GM19372 (cell line): ENCODE data around the gene FMO2.
"Not testable (repeated sequence)": the region's sequence is repeated elsewhere in the genome, so short reads cannot be mapped to it uniquely, and the experiment has no call there.

ENCODE experiments used
- ATAC-seq: cut with Tn5 transposase; IDR thresholded peaks from one replicate; pipeline ENCODE4 v1.9.1; 2021; ENCODE audit warnings: mild to moderate bottlenecking, low read depth, moderate library complexity; ENCODE audit not compliant: unreplicated experiment

Gene FMO2

DNA sequence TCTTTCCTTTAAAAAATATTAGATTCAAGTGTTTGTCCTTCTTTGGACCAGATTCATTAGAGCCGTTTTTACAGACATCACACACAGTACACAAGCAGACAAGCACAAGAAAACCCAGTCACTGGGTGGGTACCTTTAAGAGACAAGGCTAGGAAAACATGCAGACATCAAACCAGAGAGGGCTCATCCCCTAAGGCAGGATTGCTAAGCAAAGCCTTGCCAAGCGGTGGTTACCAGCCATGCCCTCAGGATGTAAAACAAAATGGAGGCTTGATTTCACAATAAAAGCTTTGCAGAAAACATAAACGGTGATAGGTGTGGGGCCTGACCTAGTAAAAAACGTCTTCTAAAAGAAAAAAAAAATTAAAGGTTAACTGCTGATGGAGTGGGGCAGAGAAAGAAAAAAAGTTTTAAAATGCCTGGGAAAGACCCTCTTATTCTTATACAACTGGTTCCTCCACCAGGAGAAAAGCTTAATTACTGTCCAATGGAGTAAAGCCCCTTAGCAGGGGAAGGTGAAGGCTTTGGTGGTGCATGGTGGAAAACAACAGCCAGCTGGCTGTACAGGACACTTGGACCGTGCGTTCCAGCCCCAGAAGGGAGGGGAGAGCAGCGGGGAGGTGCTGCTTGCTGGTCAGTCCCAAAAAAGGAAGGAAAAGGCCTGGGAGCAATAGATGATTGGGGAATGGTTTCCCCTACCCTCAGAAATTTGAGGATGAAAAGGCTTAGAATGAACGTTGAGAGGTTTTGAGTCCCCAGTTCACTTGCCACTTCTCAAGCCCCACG lies 32.8 kb downstream of the FMO2 start:
- no peak for ATAC-seq

DNA sequence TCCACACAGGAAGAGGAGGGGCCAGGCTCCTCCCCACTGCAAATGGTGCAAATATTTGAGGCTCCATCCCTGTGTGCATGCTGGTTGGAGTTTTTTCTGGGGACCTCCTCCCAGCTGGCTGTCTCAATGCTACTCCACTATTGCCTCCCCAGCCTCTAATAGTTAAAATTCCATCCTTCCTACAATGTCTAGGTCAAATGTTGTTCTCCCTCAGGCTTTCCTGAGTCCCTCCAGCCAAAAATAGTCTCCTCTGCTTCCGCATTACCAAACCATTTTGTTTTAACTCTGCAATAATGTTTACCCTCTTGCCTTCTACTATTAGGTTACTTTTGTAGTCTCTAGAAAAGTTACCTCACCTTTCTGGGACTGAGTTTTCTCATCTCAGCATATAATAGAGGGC lies 33.6 kb downstream of the FMO2 start:
- no peak for ATAC-seq

DNA sequence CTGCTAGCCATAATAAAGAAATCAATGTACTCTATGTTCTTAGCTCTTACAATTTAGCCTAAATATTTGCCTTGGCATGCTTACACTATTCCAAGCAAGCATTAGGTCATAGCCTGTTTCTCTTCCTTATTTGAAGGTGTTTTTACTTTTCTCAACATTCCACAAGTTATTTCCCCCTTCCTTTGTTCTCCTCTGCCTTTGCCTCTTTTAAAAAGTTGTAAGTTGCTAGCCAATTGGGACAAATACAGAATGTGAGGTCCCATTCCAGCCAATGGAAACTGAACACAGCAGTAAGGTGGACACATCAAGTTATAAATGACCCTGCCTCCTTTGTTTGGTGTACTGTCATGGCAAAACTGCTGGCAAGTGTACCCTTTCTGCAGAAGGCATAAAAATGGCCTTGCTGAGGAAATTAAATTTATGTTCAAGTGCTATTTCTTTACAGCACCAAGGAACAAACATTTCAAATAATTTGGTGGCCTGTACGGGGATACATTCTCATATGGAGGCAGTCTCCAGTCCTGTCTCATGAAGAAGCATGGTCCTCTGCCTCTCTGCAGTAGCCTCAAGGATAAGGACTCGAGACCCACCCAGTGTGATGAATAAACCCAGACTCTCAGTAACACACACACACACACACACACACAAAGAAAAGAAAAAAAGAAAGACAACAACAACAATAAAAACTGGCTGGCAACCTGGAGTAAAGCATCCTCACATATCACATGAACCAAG lies 34.4 kb downstream of the FMO2 start:
- ATAC-seq: no peak

DNA sequence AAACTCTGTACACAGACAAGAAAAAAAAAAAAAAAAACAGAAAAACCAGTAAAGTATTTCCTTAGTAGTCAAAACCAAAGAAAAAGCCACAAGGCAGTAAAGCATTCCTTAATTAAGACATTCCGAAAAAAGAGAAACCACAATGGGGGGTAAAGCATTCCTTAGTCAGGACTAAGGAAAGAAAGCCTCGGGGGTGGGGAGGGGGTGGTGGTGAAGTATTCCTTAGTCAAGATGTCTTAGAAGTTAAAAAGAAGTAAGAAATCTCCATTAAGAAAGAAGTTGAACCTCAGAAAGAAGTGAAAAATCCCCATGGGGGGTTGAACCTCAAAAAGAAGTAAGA lies 35.0 kb downstream of the FMO2 start:
- ATAC-seq: no peak

DNA sequence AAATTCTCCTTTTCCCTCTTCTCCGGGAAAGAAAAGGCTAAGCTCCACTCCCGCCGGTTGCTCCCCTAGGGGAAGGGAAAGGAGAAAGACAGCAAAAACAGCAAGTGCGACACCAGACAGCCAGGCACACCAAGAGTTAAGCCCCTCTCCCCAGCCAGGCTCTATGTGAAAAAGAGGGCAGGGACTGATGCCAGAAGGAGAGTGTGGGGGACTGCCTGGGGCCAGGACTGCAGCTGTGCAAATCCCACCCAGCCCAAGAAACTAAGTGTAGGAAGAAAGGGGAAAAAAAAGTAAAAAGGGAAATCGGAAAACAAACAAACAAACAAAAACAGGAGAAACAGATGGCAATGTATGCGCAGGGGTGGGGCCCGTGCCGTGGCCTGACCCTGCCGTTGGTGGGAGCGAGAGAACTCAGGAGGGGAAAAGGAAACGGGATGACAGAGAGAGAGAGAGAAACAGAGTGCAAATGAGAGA lies 35.5 kb downstream of the FMO2 start:
- no peak for ATAC-seq

DNA sequence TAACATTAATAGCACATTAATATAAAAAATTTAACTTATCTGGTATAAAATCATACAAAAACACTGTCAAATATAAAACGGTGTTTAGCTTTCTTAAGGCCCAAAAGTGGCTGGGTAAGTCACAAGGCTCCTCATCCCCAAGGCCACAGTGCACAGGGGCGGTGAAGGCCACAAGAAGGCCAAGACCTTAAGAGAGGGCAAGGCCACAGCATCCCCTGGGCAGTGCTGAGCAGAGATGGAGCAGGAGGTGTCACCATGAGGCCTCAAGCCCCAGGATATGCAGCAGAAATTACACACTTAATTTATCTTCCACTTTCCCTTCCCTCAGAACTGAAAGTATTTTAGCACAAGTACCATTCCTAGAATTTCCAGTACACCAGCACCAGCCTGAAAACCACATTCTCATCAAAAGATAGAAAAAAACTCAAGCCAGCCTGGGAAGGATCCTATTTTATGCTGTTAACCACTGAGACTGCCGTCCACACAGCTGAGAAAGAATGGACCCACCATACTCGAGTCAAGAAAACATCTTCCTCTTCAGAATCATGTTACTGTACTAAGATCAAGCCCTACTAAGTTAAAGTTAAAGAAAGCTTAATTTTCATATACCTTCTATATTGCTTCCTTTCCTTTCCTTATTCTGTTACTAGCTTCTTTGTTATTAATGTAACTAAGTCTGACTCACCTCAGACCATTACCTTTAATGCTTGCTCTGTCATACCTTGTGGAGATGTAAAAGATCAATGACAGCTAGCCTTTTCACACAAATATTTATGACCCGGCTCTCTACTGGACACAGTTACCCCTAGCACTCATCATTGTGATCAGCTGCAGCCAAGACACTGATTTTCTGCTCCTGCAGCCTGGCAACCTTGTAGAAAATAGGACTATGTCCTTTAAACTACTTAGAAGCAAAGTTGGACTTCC lies 36.8 kb downstream of the FMO2 start:
- ATAC-seq: no peak

DNA sequence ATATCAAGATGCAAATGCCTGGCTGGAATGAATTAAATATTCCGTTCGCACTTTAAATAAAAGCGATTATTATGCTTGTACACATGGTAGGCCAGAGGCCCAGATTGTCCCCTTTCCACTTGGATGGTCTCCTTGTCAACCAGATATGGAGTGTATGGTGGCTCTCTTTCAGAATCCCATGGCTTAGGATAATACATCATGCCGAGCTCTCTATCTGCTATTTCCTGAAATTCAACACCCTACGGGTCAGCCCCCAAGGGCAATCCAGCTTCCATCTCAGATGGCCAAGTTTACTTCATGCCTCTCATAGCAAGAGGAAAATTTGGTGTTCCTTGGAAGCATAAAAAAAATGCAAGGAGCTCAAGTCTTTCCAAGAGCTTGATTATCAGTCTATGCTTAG lies 37.8 kb downstream of the FMO2 start:
- ATAC-seq: no peak

DNA sequence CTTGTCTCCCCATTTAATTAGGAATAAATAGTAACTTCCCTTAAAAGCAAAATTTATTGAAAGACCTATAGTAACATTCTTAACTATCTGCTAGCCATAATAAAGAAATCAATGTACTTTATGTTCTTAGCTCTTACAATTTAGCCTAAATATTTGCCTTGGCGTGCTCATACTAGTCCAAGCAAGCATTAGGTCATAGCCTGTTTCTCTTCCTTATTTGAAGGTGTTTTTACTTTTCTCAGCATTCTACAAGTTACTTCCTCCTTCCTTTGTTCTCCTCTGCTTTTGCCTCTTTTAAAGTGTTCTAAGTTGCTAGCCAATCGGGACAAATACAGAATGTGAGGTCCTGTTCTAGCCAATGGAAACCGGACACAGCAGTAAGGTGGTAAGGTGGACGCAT lies 39.2 kb downstream of the FMO2 start:
- ATAC-seq: not testable (repeated sequence)

DNA sequence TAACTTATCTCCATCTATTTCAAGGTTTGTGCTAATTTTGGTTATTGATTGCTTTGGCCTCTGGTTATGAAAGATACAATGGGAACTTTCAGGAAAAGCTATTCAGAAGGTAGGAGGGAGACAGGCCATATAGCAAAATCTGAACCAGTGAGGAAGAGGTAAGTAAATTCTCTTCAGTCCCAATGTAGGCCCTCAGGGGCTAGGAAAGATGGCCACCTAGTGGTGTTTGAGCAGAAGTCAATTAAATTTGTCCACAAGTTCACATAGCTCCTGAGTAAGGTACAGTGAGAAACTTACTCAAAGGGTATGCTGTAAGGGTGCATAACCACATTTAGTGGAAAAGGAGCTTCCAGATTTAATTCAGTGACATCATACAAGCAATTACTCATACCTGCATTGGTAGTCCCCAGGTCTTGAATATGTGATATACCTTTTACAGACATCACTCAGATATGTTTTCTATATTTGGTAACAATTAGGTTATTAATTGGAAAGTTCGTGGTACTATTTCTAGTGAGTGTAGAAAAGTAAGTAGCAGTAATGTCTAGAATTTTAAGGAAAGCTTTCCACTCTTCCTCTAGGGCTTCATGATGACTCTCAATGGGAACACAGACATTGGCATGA lies 41.8 kb downstream of the FMO2 start:
- ATAC-seq: peak; percentile 80

DNA sequence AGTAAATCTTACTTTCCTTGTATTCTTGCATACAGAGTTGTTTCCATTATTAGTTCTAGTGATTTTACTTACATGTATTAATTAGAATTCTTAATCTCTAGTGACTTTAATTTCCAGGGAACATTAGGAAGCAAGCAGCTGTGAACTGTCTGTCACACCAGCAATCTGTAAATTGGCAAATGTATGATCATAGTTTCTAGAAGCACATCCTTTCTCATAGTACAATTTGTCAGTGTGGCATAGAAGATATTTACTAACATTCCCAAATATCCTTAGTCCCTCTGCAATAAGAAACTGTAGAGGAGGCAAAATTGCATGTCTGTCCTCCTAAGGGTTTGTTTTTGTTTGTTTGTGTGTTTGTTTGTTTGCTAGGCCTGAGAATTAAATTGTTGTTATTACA lies 46.2 kb downstream of the FMO2 start:
- ATAC-seq: no peak

DNA sequence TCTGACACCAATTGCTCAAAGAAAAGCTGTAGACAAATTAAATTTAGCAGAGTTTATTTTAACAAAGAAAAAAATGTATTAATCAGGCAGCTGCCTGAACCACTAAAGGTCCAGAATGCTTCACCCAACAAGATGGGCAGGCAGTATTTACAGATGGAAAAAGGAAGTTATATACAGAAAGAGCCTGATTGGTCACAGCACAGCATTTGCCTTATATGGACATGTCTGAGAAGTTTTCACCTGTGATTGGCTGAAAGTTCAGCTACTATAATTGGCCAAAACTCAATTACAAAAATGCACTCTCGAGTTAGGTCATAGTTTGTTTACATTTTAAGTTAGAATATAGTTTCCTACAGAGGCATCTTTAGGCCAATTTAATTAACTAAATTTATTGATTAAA lies 48.1 kb downstream of the FMO2 start:
- no peak for ATAC-seq

DNA sequence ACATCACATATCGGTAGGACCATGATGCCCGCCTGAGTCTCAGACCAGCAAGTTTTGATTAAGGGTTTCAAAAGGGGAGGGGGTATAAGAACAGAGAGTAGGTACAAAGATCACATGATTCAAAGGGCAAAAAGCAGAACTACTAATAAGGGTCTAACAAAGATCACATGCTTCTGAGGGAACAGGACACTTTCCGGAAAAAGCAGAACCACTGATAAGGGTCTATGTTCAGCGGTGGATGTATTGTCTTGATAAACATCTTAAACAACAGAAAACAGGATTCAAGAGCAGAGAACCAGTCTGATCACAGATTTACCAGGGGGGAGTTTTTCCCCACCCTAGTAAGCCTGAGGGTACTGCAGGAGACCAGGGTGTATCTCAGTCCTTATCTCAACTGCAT lies 51.1 kb downstream of the FMO2 start:
- ATAC-seq: not testable (repeated sequence)

DNA sequence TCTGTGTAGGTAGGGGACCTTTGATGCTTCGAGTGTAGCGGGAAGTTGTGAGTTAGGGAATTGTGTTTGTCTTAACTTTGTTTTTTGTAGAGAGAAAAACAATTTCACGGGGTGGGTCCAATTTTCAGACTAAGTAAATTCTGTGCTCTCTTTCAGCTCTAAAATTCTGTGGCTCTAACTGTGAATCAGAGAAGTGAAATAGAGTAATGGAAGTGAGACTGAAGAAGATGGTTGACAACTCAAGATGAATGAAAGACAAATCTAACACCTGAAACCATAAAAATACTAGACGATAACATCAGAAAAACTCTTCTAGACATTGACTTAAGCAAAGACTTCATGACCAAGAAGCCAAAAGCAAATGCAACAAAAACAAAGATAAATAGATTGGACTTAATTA lies 58.8 kb downstream of the FMO2 start:
- no peak for ATAC-seq

DNA sequence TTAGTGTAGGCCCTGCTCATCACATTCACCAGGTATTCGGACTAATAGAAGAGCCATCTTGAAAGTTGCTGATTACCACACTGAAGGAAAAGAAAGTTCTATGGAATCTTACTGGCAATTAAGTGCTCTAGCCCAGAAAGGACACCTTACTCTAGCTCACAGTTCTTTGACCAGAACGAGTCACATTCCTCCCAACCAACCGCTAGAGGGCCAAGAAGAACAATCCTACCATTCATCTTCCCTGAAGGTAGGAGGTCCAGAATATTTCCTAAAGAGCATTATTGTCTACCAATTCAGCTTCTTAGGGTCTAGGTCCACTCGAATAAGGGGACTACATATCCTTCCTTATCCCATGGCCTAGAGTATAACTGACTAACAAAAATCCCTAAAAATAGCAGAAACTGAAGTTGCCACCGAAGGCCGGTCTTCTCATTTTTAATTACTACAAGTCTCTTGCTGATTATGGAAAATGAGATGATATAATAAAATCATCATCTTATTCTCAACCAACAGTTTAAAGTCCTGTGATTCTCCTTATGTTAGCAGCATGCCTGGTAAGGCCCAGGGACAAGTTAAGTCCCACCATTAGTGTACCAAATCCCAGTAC lies 60.5 kb downstream of the FMO2 start:
- peak; percentile 77 for ATAC-seq

DNA sequence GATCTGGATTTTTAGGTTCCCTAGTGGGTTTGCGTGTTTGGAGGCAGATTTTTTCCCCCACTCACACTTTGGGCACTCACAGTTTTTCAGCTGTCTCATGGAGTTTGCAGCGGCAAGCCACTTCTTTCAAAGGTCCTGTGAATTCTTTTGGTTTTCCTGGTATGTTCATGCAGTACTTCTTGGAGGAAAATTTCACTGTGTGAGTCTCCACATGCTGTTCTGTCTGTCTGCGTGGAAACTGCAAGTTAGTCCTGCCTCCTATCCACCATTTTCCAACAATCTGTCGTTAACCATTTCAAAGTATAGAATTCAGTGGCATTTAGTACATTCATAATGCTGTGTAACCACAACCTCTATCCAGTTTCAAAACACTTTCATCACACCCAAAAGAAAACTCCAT lies 62.4 kb downstream of the FMO2 start:
- ATAC-seq: no peak

DNA sequence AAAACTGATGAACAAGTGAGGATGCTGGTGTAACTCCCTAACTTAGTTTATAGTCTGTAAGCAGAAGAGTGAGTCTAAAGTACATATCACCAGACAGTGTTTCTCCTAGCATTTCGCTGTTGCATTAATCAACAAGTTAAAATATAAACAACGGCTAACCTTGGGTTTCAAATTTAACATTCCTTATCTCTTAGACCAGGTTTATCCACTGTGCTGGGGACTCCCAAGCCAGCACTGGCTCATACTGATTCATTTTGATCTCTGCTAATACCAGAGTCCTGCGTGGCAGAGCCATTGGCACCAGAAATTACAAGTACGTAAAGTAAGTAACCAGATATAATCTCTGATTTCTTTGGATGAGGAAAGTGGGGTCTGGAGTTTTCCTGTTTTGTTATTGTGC lies 63.2 kb downstream of the FMO2 start, which contains the start of gene FMO1:
TSS of gene FMO1 (plus strand) at position 193 of the 400 bp plus-strand sequence. CDS start 9,594 bp downstream, outside the sequence.
- ATAC-seq: no peak

DNA sequence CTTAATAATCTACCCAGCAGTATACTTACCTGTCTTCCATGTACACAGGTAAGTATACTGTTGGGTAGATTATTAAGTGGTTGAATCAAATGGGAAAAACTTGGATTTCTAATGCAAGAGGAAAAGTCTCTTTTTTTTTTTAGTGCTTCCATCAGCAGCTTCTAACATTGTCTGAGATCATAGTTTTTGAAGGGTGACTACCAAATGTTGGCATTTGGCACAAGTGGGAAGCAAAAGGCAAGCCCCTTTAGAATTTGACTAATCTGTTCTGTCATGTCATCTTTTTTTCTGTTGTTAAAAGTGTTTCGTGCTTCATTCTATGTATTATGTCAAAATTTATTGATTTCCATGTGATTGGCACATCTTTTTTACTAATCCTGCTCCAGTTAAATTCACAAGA lies 63.7 kb downstream of the FMO2 start:
- no peak for ATAC-seq

DNA sequence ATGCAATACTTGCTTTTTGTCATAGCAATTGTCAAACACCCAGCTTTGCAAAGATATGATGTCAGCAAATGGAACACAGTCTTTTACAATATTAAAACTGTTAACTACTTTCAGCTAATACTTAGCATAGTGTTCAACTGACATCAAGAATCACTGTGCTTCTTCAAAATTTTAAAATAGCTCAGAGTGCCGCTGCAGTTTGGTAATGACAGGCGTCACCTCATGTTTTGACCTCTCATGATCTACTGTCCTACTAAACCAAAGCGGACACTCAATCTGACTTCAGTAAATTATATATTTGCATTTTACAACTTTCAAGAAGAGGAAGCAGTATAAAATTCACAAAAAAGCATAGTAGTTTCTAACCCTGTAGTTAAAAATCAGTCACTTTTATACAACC lies 65.2 kb downstream of the FMO2 start:
- no peak for ATAC-seq

DNA sequence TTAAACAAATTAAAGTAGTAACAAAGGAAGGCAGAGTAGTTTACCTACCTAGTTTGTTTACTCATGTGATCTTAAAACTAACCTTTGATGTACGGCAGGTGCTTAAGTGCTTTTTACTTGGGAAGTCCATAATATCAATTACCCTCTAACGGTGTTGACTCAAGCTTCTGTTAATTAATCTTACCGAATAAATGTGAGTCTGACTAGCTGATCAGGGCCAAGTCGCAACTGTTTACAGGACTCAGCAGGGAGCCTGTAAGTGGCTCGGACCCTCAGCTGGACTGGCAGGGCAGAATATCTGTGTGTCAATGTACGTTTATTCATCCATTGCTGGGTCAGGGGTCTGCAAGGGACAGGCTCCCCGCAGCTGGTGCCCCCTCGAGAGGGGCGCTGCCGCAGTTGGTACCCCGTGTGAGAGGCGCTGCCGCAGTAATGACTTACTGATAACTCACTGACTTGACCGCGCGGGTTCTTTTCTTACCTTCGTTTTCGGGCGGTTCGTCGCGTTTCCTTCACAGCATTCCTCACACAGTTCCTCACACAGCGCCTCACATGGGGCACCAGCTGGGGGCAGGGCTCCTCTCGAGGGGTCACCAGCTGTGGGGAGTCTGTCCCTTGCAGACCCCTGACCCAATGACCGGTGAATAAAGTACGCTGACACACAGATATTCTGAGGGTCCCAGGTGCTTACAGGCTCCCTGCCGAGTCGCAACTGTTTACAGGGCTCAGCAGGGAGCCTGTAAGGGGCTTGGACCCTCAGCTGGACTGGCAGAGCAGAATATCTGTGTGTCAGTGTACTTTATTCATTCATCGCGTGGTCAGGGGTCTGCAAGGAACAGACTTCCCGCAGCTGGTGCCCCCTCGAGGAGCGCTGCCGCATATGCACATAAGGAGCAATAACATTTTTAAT lies 66.2 kb downstream of the FMO2 start:
- peak; percentile 68 for ATAC-seq
